Measurements from ENCODE around the gene WDR62. TPM values are rescaled to one million over a fixed set of nuclear protein-coding genes. Genes with fewer than 3 reads are reported as not detected.

The WDR62 gene
- total and polyA plus RNA-seq, 7 donors: 0.81 to 7.2 (median 2.6) TPM

GRCh38 chr19:36009633-36010379 is 44.9 kb upstream of the WDR62 start:
- intact Hi-C loops (cut with DNase I): no loop called here
- no peaks in the 10 kb centered on the region for H3K9me3 ChIP-seq
- DNase-seq (no peak), ATAC-seq (no peak)
- H3K4me3 ChIP-seq: peak overlapping the region; percentile 49
- TF ChIP-seq CTCF (IDR thresholded peaks at IDR 0.05): no peak
- H3K27ac ChIP-seq: no peak overlapping the region
- peaks cover 0 to 2% (median 0%) of the 10 kb centered on the region in 3 donors for H3K27me3 ChIP-seq (ENCODE audit: insufficient read depth in 3 of 3, low read length in 2 of 3)
- WGBS, 3 donors: 50 to 57% (median 52%) methylated on average over 14 to 15 of the region's 15 CpGs
- no peaks in the 10 kb centered on the region for H3K36me3 ChIP-seq (ENCODE audit: insufficient read depth in 1 of 2, low read depth in 1 of 2)
- H3K4me1 ChIP-seq: peaks cover 6% of the 10 kb centered on the region

- Histone ChIP-seq H3K27me3 (ENCODE audit: insufficient read depth in 3 of 3, low read length in 2 of 3) (peaks cover 0 to 2% (median 0%) of the 10 kb centered on the region in 3 donors), H3K4me3 (no peak overlapping the region), H3K9me3 (no peaks in the 10 kb centered on the region), H3K36me3 (ENCODE audit: insufficient read depth in 1 of 2, low read depth in 1 of 2) (no peaks in the 10 kb centered on the region), H3K4me1 (peaks cover 6% of the 10 kb centered on the region), H3K27ac (no peak overlapping the region)
- ATAC-seq (no peak), DNase-seq (no peak)
- 87 to 93% (median 90%) methylated on average over 11 of the region's 11 CpGs for WGBS, 3 donors
- intact Hi-C loops (cut with DNase I): no loop called here
- no peak for TF ChIP-seq CTCF (IDR thresholded peaks at IDR 0.05)
Measured at GRCh38 chr19:36010402-36010801, 44.3 kb upstream of the WDR62 start.

- Histone ChIP-seq H3K9me3 (no peaks in the 10 kb centered on the region), H3K27me3 (ENCODE audit: insufficient read depth in 3 of 3, low read length in 2 of 3) (peaks cover 0 to 2% (median 0%) of the 10 kb centered on the region in 3 donors), H3K27ac (peak overlapping the region; percentile 83), H3K36me3 (ENCODE audit: insufficient read depth in 1 of 2, low read depth in 1 of 2) (no peaks in the 10 kb centered on the region), H3K4me3 (peak overlapping the region; percentile 78), H3K4me1 (peaks cover 6% of the 10 kb centered on the region)
- intact Hi-C loops (cut with DNase I): no loop called here
- TF ChIP-seq CTCF (IDR thresholded peaks at IDR 0.05): no peak
- no peak for DNase-seq
- ATAC-seq: peak in 2 of 4 donors; percentile 1 to 9
- WGBS, 3 donors: 27 to 30% (median 27%) methylated on average over 15 of the region's 15 CpGs
Measured at GRCh38 chr19:36013280-36014011, 41.3 kb upstream of the WDR62 start.

GRCh38 chr19:36014012-36014924 is 40.4 kb upstream of the WDR62 start, which contains the start of gene ALKBH6:
Gene ALKBH6 (minus strand): TSS chr19:36014213. CDS start chr19:36013397, 816 bp downstream.
- ATAC-seq (peak; percentile 99 to 100 (median 99)), DNase-seq (peak; percentile 100)
- no peaks in the 10 kb centered on the region for H3K27me3 ChIP-seq (ENCODE audit: insufficient read depth in 3 of 3, low read length in 2 of 3)
- 1 to 2% (median 1%) methylated on average over 42 of the region's 42 CpGs for WGBS, 3 donors
- H3K36me3 ChIP-seq (ENCODE audit: insufficient read depth in 1 of 2, low read depth in 1 of 2): no peaks in the 10 kb centered on the region
- intact Hi-C loops (cut with DNase I): no loop called here
- no peak for TF ChIP-seq CTCF (IDR thresholded peaks at IDR 0.05)
- H3K4me3 ChIP-seq: peak within 1 kb of the TSS; percentile 78
- H3K9me3 ChIP-seq: no peaks in the 10 kb centered on the region
- peak within 1 kb of the TSS; percentile 83 for H3K27ac ChIP-seq
- peaks cover 6% of the 10 kb centered on the region for H3K4me1 ChIP-seq

All from psoas muscle (tissue), 8 donors.